Measurements from ENCODE around the gene CD8B2.
"Not testable (repeated sequence)": the region's sequence is repeated elsewhere in the genome, so short reads cannot be mapped to it uniquely, and the experiment has no call there.

Gene CD8B2

DNA sequence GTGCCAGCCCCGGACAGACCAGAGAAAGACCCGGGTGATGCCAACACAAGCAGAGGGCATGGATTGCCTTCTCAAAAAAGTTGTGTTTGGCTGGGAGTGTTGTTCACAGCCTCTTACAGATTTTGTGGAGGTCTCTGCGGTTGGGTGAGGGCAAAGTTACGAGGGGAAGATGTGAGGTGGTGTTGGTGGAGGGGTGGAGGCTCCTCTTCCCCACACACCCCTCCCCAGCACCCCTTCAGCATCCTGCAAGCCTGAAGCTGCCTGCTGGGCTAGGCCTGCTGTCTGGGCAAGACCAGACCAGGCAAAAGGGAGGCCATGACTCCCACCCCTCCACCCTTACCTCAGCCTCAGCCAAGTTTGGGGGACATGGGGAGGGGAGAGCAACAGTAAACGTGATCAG is 26.2 kb downstream of the CD8B2 start:
- not testable (repeated sequence) for DNase-seq

DNA sequence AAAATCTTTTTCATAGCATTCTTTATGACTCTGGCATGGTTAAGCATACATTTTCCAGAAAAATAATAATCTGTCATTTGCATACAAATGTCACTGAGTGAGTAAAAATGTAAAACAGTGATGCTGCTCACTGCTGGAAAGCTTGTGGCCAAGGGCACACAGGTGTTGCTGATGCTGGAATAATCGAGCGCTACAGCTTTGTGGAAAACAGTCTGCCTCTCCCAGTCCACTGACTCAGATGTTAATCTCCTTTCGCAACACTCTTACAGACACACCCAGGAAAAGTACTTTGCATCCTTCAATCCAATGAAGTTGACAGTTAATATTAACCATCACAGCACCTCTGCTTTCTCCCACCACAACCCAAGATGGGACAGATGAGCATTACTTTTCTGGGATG is 27.7 kb downstream of the CD8B2 start:
- DNase-seq, result not testable (repeated sequence)

DNA sequence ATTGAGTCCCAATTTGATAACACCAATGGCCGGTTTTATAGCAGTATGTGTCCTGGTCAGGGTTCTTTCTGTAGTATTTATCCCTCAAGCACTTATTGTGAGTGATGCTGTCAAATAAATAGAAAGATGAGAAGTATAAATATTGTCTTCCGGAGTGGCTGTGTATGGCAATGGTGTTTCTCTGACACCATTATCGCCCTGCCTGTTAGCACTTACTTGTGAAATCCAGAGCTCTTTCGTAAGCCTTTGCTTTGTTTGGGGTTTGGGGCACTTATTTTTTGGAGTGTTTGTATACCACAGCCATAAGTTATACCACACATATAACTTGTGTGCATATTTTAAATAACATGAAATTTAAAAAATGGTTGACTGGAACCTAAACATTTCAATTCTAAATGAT is 29.3 kb downstream of the CD8B2 start:
- DNase-seq, result no peak

DNA sequence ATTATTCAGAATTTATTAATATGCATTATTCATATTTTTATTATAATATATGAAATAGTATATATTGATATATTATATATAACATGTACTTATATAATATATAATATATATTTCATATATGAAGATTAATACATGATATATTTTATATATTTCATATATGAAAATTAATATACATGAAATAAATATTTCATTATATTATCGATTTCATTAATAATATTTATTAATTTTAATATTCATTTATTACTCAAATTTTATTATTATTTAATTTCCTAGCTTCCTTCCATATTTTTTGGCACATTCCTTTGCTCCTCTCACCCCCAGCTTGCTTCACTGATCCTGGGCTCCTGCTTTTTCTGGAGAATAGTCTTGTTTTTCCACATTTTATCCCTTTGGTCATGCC is 29.7 kb downstream of the CD8B2 start:
- DNase-seq, result no peak

DNA sequence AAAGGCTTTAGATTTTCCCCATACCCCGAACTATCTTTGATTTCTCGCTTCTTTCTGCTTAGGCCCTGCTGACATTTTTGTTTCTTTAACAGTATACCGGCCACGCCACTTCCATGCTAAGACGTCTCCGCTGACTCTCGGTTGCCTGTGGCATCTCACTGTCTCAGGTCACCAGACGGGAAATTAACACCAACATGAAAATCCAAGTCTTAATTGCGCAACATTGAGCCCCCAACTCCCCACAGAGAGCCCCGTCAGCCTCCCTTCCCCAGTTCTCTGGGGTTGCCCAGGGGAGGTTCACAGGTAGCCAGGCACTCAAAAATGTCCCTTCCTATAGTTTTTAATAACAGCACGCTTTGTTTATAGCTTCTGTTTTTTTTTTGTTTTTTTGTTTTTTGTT is 30.2 kb downstream of the CD8B2 start:
- DNase-seq, result no peak

DNA sequence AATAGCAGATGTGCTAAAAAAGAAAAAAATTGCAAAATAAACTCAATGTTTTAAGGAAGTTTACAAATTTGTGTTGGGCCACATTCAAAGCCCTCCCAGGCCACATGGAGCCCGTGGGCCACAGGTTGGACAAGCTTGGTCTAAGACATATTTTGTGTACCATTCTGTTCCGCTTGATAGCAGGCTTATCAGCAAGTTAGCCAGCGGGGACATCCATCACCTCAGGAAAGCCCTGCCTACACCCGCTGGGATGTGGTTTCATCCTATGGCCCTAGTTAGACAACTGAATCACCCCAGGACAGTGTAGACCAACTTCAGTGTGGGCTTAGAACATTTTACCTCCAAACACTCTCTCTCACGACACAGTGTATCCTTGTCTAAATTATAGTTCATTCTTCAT is 32.6 kb downstream of the CD8B2 start:
- no peak for DNase-seq

DNA sequence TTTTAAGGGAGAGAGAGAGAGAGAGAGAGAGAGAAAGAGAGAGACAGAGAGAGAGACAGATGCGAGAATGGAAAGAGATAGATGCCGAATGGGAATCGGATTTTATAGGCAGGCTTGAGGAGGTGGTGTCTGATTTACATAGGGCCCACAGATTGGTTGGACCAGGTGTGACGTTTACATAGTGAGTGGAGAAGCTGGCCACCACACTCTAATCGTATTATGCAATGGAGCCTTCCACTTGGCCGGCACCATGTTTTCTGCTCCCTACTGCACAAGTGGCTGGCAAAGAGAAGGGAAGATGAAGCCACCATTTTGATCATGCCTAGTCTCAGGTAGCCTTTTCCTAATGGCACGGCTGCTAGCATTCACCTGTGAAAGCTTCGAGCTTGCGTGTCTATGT is 33.9 kb downstream of the CD8B2 start:
- no peak for DNase-seq

DNA sequence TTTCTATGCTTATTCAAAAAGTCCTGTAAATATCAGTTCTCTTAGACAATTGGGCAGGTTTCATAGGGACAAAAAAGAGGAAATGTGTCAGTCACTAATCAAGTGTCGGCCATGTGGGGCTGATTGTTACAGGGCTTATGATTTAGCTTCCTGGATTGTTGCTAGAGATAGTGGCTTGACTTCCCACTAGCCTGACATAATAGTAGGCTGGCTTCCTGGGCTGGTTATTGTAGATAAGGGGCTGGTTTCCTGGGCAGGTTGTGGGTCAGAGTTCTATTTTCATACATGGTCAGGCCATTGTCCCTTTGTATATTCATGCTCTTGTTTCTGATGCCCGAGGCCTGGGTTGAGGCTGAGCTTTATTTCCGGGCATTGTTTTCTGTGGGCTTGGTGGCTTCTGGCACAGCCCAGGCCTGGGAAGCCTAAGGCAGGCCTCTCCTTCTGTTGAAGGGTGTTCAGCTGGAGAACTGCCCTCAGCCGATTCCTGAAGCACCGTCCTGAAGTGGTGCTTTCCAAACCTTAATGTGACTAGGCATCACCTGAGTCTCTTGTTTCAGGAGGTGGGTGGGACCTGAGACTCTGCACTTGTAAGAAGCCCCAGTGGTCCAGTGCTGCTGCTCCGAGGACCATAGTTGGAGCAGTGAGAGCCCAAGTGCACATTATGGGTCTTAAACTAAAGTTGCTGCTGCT is 37.0 kb downstream of the CD8B2 start:
- no peak for DNase-seq

DNA sequence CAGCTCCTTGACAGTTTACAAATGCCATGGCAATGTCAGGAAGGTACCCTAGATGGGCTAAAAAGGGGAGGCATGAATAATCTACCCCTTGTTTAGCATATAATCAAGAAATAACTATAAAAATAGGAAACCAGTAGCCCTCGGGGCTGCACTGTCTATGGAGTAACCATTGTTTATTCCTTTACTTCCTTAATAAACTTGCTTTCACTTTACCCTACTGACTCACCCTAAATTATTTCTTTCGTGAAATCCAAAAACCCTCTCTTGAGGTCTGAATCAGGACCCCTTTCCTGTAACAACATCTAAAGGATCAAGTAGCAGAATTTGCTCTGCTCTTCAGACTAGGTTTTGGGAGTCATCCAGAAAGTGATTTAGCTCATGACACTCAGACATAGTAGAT is 43.7 kb downstream of the CD8B2 start:
- no peak for DNase-seq

DNA sequence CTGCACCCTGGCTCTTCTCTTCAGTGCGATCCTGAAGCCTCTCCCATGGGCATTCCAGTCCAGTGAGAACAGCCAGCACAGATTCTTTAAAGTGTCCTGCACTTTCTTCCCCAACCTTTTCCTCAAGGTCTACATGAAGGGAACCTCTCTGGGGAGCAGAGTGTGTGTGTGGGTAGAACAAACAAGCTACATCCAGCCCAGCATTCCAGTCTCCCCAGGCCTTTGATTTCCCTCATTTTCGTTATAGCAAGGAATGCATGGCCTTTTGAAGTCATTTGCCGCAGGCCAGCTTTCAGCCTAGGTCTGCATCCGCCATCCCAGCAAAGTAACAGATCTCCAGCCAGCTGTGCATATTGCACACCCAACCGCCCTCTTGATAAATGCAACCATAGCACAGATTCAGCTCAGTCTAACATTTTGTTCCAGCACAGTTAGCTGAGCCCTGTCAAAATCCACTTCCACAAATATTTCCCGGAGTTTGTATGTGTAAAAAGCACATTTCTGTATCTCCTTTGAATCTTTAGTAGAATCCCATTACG is 44.6 kb downstream of the CD8B2 start:
- no peak for DNase-seq

DNA sequence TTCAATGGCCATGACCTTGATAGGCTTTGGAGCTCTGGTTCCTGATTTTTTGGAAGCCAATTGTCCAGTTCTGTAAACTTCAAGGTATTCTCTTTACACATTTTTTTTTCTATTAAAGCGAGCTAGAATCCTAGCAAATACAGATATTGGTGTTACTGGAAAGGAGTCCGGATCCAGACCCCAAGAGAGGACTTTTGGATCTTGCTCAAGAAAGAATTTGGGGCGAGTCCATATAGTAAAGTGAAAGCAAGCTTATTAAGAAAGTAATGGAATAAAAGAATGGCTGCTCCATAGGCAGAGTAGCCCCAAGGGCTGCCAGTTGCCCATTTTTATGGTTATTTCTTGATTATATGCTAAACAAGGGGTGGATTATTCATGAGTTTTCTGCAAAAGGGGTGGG is 45.1 kb downstream of the CD8B2 start:
- no peak for DNase-seq

DNA sequence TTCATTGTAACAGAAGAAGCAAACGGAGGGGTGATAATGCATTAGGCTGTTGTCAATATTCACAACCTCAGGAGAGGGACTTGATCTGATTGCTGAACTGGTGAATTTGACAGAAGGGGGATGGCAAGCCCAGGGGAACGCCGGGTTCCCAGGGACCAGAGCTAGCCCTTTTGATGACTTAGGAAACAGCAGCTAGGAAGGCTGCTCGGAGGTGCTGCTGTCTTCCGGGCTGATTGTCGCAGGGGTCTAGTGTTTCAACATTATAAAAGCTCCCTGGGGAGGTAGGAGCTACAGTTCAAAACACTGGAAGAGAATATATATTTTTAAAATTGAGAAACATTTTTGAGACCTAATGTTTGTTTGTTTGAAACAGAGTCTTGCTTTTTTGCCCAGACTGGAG is 47.3 kb downstream of the CD8B2 start:
- no peak for DNase-seq

DNA sequence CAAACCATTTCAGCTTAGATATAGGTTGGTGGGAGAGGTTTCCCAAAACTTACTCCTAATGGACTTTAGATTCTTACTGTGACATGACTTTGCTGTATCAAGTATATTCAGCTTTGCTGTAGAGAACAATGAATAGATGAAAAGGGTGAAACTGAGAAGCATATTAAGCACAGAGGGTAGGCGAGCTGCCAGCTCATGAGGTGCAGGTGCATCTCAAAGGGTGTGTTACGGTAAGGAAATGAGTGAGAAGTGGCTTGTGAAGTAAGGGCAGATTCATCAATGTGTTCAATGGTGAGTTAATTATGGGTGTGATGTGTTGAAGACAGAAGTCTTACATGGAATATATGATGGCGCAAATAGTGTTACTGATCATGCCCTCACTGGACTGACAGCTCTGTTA is 49.3 kb downstream of the CD8B2 start:
- no peak for DNase-seq

DNA sequence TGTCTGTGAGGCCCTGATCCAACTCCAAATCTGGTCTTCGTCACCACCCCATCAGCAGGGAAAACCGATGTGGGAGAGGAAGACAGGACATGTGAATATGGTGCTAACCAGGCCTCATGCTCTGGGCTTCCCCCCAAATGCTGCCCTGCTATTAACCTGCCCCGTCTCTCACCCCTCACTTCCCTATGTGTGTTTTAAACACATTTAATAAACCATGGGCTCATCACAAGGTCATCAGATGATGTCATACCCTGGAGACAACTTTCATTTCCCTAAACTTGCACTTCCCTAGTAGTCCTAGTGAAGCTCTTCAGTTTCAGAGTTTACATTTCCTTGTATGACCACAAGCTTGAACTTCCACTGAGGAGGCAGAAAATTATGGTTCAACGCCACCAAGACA is 49.9 kb downstream of the CD8B2 start:
- DNase-seq, result no peak

DNA sequence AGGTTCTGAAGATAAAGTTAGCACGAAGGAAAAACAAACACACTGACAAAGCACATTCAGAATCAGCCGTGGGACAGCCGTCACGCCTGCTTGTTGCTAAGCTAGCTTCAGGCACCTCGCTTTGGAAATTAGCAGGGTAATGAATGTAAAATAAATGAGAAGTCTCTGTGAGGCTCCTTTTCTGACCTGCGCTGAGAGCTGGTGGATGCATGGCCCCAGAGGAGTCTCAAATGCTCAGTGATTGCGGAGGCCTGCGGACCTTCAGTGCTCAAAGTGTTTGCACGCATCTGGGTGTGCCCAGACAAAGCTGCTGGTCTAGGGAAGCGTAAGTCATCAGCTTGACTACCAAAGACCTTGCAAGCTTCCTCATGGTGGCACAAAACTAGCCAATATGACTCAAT is 50.6 kb downstream of the CD8B2 start:
- DNase-seq, result no peak

DNA sequence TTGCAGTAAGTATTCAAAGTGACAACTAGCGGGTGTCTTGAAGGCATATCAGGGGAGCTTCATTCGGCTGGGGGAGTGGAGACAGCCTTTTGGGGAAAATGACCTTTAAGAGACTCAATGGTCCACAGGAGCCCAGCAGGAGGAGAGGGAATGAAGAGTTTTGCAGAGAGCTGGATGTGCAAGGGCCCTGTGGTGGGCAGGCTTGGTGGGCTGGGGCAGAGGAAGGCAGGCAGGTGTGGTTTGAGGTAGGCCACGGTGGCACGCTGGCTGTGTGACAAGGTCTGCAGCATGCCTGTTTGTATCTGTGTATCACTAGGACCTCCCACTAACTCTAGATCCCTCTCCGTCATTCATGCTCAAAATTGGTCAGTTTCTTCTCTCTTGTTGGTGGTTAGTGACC is 53.7 kb downstream of the CD8B2 start:
- DNase-seq, result peak in 1 of 5 experiments; percentile 22

DNA sequence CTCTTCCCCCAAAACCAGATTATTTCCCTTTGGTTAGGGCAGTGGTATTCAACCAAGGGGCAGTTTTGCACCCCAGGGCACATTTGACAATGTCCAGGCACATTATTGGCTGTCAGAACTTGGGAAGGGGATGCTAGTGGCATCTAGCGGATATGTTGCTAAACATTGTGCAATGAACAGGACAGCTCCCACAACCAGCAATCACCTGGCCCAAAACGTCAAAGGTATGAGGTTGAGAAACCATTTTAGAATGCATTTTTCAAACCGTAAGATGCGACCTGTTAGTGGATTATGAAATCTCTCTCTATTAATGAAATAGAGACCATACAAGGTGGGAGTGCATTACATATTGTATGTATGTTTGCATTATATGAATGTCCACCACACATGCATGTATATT is 54.2 kb downstream of the CD8B2 start:
- no peak for DNase-seq

DNA sequence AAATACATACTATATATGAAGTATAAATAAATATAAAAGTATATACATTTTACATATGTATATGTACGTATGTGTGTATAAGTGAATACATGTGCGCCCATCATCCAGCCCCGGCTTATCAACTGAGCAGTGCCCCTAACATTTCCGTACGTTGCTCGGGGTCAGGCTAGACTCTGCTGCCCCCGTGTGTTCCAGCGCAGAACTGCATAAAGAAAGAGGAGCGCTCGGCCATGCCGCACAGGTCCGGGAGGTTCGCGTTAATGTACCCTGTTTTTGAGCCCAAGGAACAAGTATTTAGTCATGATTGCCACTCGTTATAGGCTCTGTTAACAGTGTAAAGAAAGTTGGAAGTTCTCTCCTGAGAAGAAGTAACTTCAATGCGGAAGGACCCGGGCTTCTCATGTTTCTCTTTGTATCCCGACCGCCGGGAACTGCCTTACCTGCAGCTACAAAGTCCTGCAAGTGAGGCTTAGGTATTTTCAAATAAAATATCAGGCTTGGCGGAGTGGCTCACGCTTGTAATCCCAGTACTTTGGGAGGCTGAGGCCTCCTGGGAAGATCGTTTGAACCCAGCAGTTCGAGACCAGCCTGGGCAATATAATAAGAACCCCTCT is 55.7 kb downstream of the CD8B2 start:
- DNase-seq, result peak; percentile 28 to 69 (median 51)

DNA sequence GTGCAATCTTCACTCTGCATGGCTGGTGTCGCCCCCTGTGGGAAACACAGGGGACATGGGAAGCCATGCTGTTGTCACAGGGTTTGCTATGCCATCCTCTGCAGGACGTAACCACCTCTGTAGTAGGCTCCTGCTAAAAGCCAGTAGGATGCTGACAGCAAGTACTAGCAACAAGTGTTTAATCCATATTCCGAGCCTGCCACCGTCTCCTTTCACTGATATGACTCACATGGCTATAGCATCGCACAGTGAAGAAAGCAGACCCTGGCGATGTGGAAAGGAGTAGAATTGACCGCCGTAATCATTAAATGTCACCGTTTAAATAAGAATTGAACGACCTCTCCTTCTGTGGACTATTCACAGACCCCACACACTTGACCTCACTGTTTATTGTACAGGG is 57.8 kb downstream of the CD8B2 start:
- no peak for DNase-seq

DNA sequence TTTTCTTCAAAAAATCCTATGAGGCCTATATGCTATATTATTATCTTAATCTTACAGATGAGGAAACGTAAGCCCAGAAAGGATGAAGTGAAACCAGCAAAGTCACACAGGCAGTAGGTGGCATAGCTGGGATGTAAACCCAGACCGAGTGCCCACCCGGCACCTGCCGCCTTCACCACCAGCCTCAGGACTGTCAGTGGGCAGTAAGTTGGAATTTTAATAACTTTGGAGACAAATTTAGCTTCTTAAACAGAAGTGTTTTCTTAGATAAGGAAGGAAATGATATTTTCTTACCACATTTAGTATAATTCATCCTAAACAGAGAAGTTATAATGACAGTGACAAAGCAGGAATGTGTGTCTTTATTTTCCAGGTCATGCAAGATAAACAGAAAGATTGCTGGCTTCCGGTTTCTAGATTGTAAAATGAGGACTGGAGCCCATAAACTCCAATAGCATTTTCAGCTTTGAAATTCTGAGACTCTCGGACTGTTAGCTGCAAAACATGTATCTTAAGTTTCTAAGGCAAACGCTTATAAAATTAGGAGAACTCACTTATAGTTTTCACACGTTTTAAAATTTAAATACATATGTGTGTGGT is 59.3 kb downstream of the CD8B2 start:
- DNase-seq, result no peak

DNA sequence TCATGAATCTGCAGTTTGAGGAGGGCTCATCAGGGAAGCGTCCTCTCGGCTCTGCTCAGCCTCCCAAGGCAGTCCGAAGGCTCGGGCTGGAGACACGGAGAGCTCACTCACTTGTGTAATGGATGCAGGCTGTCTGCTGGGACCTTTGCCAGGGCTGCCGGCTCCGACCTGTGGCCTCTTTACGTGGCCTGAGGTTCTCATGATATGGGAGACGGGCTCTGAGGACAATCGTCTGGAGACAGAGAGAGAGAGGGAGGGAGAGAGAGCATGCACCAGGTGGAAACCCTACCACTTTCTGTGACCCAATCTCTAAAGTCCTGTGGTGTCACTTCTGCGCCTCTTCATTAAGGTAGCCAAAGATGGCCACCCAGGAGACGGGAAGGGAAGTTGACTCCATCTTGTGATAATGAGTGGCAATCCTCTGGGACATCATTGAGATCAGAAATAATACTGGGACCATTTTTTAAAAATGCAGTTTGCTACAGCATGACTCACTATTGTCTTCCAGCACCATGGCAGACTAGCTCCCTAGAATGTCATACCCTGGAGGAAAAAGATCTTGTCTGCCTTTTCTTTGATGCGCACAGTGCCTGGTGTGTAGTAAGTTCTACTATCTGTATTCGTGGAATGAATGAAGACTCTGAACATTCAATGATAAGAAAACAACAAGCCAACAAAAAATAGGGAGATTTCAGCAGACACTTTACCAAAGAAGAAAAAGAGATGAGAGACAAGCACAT is 60.2 kb downstream of the CD8B2 start:
- DNase-seq, result no peak

DNA sequence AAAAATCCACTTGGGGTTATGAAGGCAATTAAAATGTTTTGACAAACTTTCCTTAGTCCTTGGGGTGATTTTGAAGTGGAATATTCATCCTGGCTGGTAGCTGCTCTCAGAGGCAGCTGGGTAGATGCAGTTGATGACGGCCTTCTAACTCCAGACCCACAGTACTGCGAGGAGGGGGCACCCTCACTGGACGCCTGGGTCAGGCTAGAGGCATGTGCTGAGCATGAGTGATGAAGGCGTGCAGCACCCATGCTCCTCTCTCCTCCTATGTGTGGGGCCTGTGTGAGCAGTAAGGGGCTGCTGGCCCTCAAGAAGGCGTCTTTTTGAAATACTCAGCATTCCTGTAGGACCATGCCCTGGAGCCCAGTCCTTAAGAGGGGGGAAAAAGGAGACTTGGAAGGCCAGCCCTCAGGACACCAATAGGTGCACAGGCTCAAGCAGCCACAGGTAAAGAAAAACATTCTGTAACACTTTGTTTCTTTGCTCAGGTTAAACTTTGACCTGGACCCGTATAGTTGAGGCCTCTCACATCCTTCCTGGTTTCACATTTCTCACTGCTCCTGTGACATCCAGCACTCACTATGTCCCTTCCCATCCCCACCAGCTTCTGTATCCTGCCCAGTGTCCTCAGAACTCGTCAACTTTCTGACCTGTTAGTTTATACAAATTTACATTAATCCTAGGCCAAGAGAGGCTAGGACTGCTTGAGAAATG is 64.4 kb downstream of the CD8B2 start:
- no peak for DNase-seq

DNA sequence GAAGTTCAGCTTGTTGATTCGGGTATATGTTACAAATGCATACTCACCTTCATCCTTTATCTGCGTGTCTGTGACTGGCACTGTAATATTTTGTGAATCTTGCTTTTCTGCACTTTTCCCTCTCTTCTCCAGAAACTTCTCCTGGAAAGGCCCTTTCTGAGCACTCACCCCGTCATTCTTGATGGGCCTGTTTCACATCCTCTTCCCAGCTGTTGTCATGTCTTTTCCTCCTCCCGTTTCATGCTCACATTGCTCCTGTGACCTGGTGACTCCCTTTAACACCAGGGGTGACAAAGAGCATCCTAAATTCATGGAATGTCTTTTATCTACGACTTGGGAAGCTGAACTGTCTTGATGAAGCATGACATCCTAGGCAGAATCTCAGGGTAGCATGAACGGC is 65.8 kb downstream of the CD8B2 start:
- DNase-seq, result no peak

Measured in T-helper 2 cell (primary cell).